Measurements from ENCODE around the gene CA5A. TPM values are rescaled to one million over a fixed set of nuclear protein-coding genes. Genes with fewer than 3 reads are reported as not detected.
"Not testable (repeated sequence)": the region's sequence is repeated elsewhere in the genome, so short reads cannot be mapped to it uniquely, and the experiment has no call there.

The CA5A gene
- total RNA-seq, 2 experiments from 2014 or later, result not detected

DNA sequence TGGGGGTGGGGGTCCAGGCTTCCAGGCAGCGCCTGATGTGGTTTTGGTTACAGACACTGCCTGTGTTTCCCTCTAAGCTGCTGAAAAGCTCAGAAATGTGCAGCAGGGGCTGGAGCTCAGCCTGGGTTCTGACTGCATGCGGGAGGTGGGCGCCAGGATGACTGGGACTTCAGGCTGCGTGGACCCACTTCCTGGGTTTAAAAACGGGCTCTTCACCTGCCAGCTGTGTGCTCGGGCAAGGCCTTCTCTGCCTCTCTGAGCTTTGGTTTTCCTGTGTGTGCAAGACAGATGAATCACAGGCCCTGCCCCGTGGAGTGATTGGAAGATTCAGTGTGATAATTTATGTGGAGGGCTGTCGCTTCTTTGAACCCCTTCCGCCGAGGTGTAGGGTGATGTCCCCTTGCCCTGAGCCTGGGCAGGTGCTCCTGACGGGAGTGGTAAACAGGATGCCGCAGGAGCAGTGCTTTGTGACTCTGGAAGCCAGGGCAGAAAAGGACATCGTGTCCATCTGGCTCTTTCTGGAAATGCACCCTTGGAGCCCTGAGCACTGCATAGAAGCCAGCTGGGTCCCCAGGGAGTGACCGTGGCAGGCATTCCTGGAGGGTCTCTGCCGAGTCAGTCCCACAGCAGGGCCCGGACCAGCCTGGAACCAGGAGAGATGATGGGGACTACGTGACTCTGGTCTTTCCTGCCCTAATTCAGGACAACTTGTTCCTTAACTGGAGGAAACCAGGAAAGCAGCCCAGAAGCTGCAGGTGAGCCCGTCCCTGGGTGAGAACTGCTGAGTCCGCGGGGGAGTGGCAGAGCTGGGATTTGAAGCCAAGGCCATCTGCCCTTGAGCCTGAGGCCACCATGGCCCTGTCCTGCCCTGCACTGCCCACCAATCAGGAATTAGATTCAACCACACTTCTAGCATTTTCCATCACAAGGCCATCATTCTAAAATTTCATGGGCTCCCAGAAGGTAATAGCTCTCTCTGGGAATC is 38.5 kb downstream of the CA5A start:
- H3K27ac Mint-ChIP-seq, result peak overlapping the region; percentile 96
- no peaks in the 10 kb centered on the region for H3K27me3 Mint-ChIP-seq (ENCODE audit: low read depth)
- ChIA-PET POLR2A (interaction anchor here (0.6 to 3.0 kb wide), 7 partner anchors 9 to 454 kb away, joined by 3 to 16 read pairs (median 3); partner anchors contain the start of gene SLC7A5), CTCF (interaction anchor here (0.9 to 4.9 kb wide), 11 partner anchors 10 to 118 kb away, joined by 3 to 58 read pairs (median 6); partner anchors contain the start of genes BANP and SLC7A5)
- no peaks in the 10 kb centered on the region for H3K9me3 Mint-ChIP-seq (ENCODE audit: insufficient read depth)
- peak; percentile 79 for DNase-seq
- peak; percentile 66 for ATAC-seq
- peaks cover 58% of the 10 kb centered on the region for H3K4me1 Mint-ChIP-seq (ENCODE audit: low read depth)
- no peaks in the 10 kb centered on the region for H3K36me3 Mint-ChIP-seq (ENCODE audit: low read depth)
- H3K4me3 Mint-ChIP-seq, result peak overlapping the region; percentile 56

DNA sequence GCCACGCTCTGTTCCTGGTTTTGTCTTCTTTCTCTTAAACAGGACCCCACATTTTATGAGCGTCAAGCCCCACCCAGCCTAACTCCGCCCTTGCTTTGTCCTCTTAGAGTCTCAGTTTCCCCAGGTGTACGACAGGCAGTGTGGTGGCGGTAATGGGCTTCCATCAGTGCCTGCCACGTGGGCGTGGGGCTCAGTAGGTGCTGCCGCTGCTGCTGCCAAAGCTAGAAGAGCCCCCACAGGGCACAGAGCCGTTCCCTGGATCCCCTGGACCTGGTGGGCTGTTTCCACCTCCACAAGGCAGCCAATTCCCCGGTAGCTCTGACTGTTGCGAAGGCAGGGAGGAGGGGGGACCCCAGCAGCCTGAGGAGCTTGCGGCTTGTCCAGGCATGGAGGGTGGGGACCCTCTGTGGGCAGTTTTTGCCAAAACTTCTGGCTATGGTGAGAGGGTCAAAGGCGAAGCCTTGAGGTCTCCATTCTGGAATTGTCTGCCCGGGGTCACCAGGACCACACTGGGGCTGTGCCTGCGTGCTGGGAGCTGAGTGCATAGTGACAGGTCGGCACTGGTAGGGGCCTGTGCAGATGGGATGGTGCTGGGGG is 39.3 kb downstream of the CA5A start:
- peak; percentile 6 for ATAC-seq
- ChIA-PET POLR2A (interaction anchor here (1.1 to 3.0 kb wide), 7 partner anchors 10 to 118 kb away, joined by 3 to 16 read pairs (median 4); partner anchors contain the start of genes BANP and SLC7A5), CTCF (interaction anchor here (1.1 to 4.9 kb wide), 10 partner anchors 11 to 117 kb away, joined by 3 to 58 read pairs (median 11); partner anchors contain the start of genes BANP and SLC7A5)
- H3K27ac Mint-ChIP-seq, result peak overlapping the region; percentile 96
- not testable (repeated sequence) for H3K36me3 Mint-ChIP-seq (ENCODE audit: low read depth); H3K9me3 Mint-ChIP-seq (ENCODE audit: insufficient read depth); H3K27me3 Mint-ChIP-seq (ENCODE audit: low read depth); DNase-seq
- peaks cover 54% of the 10 kb centered on the region for H3K4me1 Mint-ChIP-seq (ENCODE audit: low read depth)
- H3K4me3 Mint-ChIP-seq, result peak overlapping the region; percentile 56

GRCh38 chr16:87896176-87896890 is 40.0 kb downstream of the CA5A start:
- DNase-seq (peak; percentile 45), ATAC-seq (peak; percentile 28)
- CTCF ChIA-PET, result interaction anchor here (0.7 to 4.9 kb wide), 11 partner anchors 9 to 580 kb away, joined by 3 to 58 read pairs (median 8); partner anchors contain the start of genes BANP and SLC7A5
- peaks cover 54% of the 10 kb centered on the region for H3K4me1 Mint-ChIP-seq (ENCODE audit: low read depth)
- peak overlapping the region; percentile 96 for H3K27ac Mint-ChIP-seq
- H3K9me3 Mint-ChIP-seq (ENCODE audit: insufficient read depth); H3K27me3 Mint-ChIP-seq (ENCODE audit: low read depth); H3K36me3 Mint-ChIP-seq (ENCODE audit: low read depth): not testable (repeated sequence)
- POLR2A ChIA-PET, result interaction anchor here (0.7 to 3.0 kb wide), 7 partner anchors 22 to 653 kb away, joined by 3 to 16 read pairs (median 5); partner anchors contain the start of genes BANP and SLC7A5
- peak overlapping the region; percentile 56 for H3K4me3 Mint-ChIP-seq

DNA sequence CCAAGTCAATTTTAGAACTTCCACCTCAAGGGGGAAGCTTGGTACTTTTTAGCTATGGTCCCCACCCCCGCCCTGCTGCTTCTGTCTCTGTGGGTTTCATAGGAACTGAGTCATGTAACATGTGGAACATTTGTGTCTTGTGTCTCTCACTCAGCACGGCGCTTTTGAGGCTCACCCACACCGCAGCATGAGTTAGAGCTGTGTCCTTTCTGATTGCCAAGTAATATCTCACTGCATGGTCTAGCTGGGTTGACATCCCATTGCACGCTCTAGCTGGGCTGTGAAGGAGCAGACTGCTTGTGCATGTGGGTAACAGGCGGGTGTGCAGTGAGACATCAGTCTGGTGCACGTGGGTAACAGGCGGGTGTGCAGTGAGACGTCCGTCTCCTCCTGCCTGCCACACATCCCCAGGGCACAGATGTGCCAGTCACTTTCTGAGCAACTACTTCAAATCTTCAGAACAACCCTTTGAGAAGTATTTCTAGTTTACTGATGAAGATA is 40.6 kb downstream of the CA5A start:
- ChIA-PET CTCF (interaction anchor here (0.7 to 4.9 kb wide), 12 partner anchors 9 to 580 kb away, joined by 3 to 58 read pairs (median 8); partner anchors contain the start of genes BANP and SLC7A5), POLR2A (interaction anchor here (0.7 to 3.0 kb wide), 5 partner anchors 21 to 654 kb away, joined by 3 to 16 read pairs (median 5); partner anchors contain the start of genes BANP and SLC7A5)
- H3K36me3 Mint-ChIP-seq (ENCODE audit: low read depth), result no peaks in the 10 kb centered on the region
- peak overlapping the region; percentile 56 for H3K4me3 Mint-ChIP-seq
- H3K27ac Mint-ChIP-seq, result peak overlapping the region; percentile 96
- DNase-seq (peak; percentile 92), ATAC-seq (peak; percentile 84)
- H3K4me1 Mint-ChIP-seq (ENCODE audit: low read depth), result peaks cover 54% of the 10 kb centered on the region
- H3K27me3 Mint-ChIP-seq (ENCODE audit: low read depth), result no peaks in the 10 kb centered on the region
- no peaks in the 10 kb centered on the region for H3K9me3 Mint-ChIP-seq (ENCODE audit: insufficient read depth)

GRCh38 chr16:87894005-87894404 is 42.3 kb downstream of the CA5A start:
- H3K4me3 Mint-ChIP-seq; H3K27ac Mint-ChIP-seq; H3K9me3 Mint-ChIP-seq (ENCODE audit: insufficient read depth); H3K36me3 Mint-ChIP-seq (ENCODE audit: low read depth); H3K27me3 Mint-ChIP-seq (ENCODE audit: low read depth); POLR2A ChIA-PET; DNase-seq; ATAC-seq: not testable (repeated sequence)
- peaks cover 55% of the 10 kb centered on the region for H3K4me1 Mint-ChIP-seq (ENCODE audit: low read depth)
- CTCF ChIA-PET, result interaction anchor here (0.8 to 3.2 kb wide), 6 partner anchors 16 to 125 kb away, joined by 3 to 17 read pairs (median 4); no protein-coding TSS in a partner anchor

DNA sequence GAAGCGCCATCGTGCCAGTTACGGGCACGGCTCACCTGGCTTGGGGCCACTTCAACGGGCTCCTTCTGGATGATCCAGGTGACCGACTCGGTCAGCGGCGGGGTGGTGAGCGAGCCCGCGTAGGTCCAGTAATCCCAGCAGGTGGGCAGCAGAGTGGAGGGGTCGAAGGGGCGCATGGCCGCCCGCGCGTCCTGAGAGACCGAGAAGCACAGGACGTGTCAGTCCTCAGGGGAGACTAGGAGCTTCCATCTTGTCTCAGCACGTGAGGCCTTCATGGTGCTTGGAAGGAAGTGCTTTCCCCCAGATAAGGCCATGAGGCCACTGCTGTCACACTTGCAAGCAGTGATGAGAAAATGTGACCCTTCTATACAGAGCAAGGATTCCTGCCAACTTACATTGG is 44.6 kb downstream of the CA5A start:
- Mint-ChIP-seq H3K9me3 (ENCODE audit: insufficient read depth) (no peaks in the 10 kb centered on the region), H3K27ac (no peak overlapping the region), H3K27me3 (ENCODE audit: low read depth) (no peaks in the 10 kb centered on the region), H3K36me3 (ENCODE audit: low read depth) (no peaks in the 10 kb centered on the region), H3K4me1 (ENCODE audit: low read depth) (peaks cover 38% of the 10 kb centered on the region), H3K4me3 (no peak overlapping the region)
- DNase-seq, result no peak
- ChIA-PET POLR2A (no interaction called here), CTCF (interaction anchor here (0.6 to 1.8 kb wide), 2 partner anchors 20 to 144 kb away, joined by 3 to 5 read pairs; no protein-coding TSS in a partner anchor)
- ATAC-seq, result no peak

DNA sequence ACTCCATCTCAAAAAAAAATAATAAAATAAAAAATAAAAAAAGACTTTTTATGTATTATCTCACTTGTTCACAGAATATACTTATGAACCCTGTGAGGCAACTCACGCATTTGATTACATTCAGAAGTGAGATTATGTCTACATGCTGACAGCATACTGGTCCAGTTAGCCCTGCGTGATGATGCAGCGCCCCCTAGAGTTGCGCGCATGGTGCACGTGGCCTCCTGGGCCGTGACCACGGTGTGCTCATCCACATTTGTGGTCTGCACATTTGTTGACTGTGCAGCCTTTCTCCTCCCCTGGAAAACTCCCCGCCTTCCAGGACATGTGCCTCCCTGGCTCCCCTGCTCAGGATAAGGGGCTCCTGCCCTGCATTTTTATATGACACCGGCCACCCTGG is 46.6 kb downstream of the CA5A start:
- POLR2A ChIA-PET; H3K4me3 Mint-ChIP-seq; H3K27ac Mint-ChIP-seq; H3K27me3 Mint-ChIP-seq (ENCODE audit: low read depth); H3K36me3 Mint-ChIP-seq (ENCODE audit: low read depth); H3K9me3 Mint-ChIP-seq (ENCODE audit: insufficient read depth); DNase-seq: not testable (repeated sequence)
- CTCF ChIA-PET, result interaction anchor here (1.3 to 1.5 kb wide), 2 partner anchors 18 to 41 kb away, joined by 4 to 5 read pairs; no protein-coding TSS in a partner anchor
- peaks cover 22% of the 10 kb centered on the region for H3K4me1 Mint-ChIP-seq (ENCODE audit: low read depth)
- ATAC-seq, result peak; percentile 49

DNA sequence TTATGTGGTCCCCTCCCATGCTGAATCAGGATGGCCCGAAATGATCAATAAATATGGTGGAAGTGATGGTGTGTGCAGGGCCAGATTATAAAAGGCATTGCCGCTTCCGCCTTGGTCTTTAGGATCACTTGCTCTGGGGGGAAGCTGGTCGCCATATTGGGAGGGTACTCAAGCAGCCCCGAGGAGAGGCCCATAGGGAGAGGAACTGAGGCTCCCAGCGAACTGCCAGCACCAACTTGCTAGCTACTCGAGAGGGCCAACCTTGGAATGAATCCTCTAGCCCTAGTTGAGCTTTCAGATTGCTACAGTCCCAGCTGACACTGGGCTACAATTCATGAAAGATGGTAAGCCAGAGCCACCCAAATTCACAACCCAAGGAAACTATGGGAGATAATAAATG is 48.0 kb downstream of the CA5A start:
- ATAC-seq; POLR2A ChIA-PET; H3K9me3 Mint-ChIP-seq (ENCODE audit: insufficient read depth); H3K4me3 Mint-ChIP-seq; H3K36me3 Mint-ChIP-seq (ENCODE audit: low read depth); DNase-seq; H3K27me3 Mint-ChIP-seq (ENCODE audit: low read depth): not testable (repeated sequence)
- peak overlapping the region; percentile 13 for H3K27ac Mint-ChIP-seq
- CTCF ChIA-PET, result interaction anchor here (1.1 to 1.5 kb wide), 3 partner anchors 13 to 39 kb away, joined by 4 to 5 read pairs (median 5); no protein-coding TSS in a partner anchor
- H3K4me1 Mint-ChIP-seq (ENCODE audit: low read depth), result peaks cover 11% of the 10 kb centered on the region

GRCh38 chr16:87887931-87888330 is 48.4 kb downstream of the CA5A start:
- H3K36me3 Mint-ChIP-seq (ENCODE audit: low read depth); DNase-seq; ATAC-seq; H3K27me3 Mint-ChIP-seq (ENCODE audit: low read depth); H3K4me3 Mint-ChIP-seq; POLR2A ChIA-PET; H3K9me3 Mint-ChIP-seq (ENCODE audit: insufficient read depth); CTCF ChIA-PET: not testable (repeated sequence)
- H3K27ac Mint-ChIP-seq, result peak overlapping the region; percentile 13
- peaks cover 10% of the 10 kb centered on the region for H3K4me1 Mint-ChIP-seq (ENCODE audit: low read depth)

DNA sequence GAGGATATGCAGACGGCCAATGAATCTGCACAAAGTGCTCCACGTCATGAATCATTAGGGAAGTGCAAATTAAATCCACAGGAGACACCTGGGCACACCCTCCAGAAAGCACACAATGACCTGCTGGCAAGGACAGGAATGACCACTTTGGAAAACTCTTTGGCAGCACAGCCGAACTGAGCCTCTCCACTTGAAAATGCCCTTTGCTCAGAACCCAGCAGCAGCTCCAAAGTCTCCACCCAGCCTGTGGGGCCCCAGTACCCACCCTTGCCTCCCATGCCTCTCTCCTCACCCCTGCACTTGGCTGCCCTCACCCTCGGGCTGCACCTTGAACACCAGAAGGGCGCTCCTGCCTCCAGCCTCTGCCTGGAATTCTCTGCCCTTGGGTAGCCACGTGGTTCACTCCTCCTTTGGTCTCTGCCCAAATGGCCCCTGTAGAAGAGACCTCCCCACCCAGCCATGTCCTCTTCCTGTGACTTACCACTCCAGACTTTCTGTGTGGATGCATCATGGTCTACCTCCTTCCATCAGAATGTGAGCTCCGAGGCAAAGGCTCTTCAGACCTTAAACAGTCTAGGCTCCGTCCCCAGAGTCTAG is 50.9 kb downstream of the CA5A start:
- CTCF ChIA-PET, result interaction anchor here (1.0 kb wide), 1 partner anchor 106 kb away, joined by 4 read pairs; no protein-coding TSS in a partner anchor
- H3K27ac Mint-ChIP-seq; POLR2A ChIA-PET; H3K27me3 Mint-ChIP-seq (ENCODE audit: low read depth); H3K4me3 Mint-ChIP-seq; H3K36me3 Mint-ChIP-seq (ENCODE audit: low read depth); ATAC-seq; DNase-seq; H3K9me3 Mint-ChIP-seq (ENCODE audit: insufficient read depth): not testable (repeated sequence)
- H3K4me1 Mint-ChIP-seq (ENCODE audit: low read depth), result peaks cover 18% of the 10 kb centered on the region

All from activated CD8-positive, alpha-beta T cell treated with anti-CD3 and anti-CD28 coated beads, Interleukin-2, amount 10 ng/mL, durations not matched to agents 7 days and 5 days (primary cell).